Effector memory CD4-positive, alpha-beta T cell (primary cell): ENCODE data around the gene TSPAN3.

Experiments
- DNase-seq, 3 donors: peaks; one replicate each; pipeline ENCODE4 v3.0.0-alpha.2; 2020
- H3K27ac ChIP-seq: 2 replicates; pipeline ENCODE4 v1.7.0; 2013; ENCODE audit warnings: mild to moderate bottlenecking, low read length, moderate library complexity; ENCODE audit not compliant: insufficient read depth, poor library complexity, severe bottlenecking
- H3K27me3 ChIP-seq: replicated peaks from 2 replicates; pipeline ENCODE4 v1.7.0; 2013; ENCODE audit warnings: mild to moderate bottlenecking, low read length; ENCODE audit not compliant: insufficient read depth, control insufficient read depth, poor library complexity, severe bottlenecking
- H3K36me3 ChIP-seq: 2 replicates; pipeline ENCODE4 v1.7.0; 2013; ENCODE audit warnings: mild to moderate bottlenecking, low read length, moderate library complexity; ENCODE audit not compliant: control insufficient read depth, insufficient read depth
- H3K4me1 ChIP-seq: 2 replicates; pipeline ENCODE4 v1.7.0; 2013; ENCODE audit warnings: low read length, mild to moderate bottlenecking; ENCODE audit not compliant: control insufficient read depth, insufficient read depth, poor library complexity, severe bottlenecking
- H3K4me3 ChIP-seq: 2 replicates; pipeline ENCODE4 v1.7.0; 2013; ENCODE audit warnings: low read length, low read depth, mild to moderate bottlenecking; ENCODE audit not compliant: insufficient read depth, poor library complexity, severe bottlenecking
- H3K9me3 ChIP-seq: 2 replicates; pipeline ENCODE4 v1.7.0; 2013; ENCODE audit warnings: mild to moderate bottlenecking, low read length, moderate library complexity; ENCODE audit not compliant: control insufficient read depth

Gene TSPAN3

GRCh38 chr15:77035999-77036471 lies 34.9 kb downstream of the TSPAN3 start:
- H3K27ac ChIP-seq = peak overlapping the region; percentile 18
- no peak for DNase-seq

DNA sequence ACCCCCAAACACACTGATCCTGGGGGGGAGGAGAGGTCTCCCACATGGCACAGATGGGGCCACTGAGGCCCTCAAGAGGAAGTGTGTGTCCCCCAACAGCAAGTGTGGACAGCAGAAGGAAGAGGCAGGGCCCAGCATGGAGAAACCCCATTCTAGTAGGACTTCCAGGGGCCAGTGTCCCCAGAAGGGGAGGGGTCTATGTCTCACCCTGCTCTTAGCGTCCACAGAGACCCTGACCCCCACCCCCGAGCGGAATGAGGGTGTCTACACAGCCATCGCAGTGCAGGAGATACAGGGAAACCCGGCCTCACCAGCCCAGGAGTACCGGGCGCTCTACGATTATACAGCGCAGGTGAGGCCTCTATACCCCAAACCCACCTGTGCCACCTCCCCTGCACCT lies 35.3 kb downstream of the TSPAN3 start:
- Histone ChIP-seq H3K4me3 (no peak overlapping the region), H3K9me3 (no peaks in the 10 kb centered on the region), H3K36me3 (peaks cover 60% of the 10 kb centered on the region), H3K27me3 (no peaks in the 10 kb centered on the region), H3K27ac (peak overlapping the region; percentile 18), H3K4me1 (no peaks in the 10 kb centered on the region)
- DNase-seq = no peak

More at GRCh38 chr15:77035999-77036471, 34.9 kb downstream of the TSPAN3 start:
- Histone ChIP-seq H3K27me3 (no peaks in the 10 kb centered on the region), H3K4me3 (no peak overlapping the region), H3K9me3 (no peaks in the 10 kb centered on the region), H3K4me1 (no peaks in the 10 kb centered on the region), H3K36me3 (peaks cover 55% of the 10 kb centered on the region)

DNA sequence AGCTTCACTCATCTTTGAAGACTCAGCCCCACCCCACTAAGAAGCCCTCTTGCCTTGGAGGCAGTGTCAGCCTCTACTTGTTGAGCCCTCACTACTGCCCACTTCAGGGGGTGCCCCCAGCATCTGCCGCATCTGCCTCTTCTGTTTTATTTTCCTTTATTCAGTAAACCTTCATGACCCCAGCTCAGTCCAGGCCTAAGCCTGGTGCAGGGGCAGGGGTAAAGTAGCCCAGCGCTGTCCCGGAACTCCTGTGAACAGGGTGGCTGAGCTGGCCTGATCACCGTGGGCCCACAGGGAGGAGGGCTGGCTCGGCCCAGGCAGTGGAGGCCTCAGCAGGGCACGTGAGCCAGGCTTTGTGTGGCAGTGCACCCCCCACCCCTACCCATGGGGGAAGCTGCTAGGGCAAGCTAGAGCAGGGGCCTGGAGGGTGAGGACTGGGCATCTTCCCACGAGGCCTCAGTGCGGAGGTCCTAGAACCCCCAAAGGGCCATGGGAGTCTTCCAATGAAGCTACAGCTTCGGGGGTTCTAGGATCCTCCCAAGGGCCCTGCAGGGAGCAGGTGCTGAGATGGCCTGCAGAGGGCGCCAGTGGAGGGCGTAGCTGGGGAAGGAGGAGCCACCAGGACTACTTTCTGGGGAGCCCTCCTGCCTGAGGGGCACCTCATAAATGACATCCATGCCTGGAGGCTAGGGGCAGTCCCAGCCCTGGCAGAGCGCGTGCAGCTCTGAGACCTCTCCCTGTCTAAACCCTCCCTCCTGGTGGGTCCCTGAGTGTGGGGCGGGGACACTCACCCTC lies 36.0 kb downstream of the TSPAN3 start:
- DNase-seq = no peak
- Histone ChIP-seq H3K9me3 (no peaks in the 10 kb centered on the region), H3K4me1 (no peaks in the 10 kb centered on the region), H3K36me3 (peaks cover 67% of the 10 kb centered on the region), H3K4me3 (no peak overlapping the region), H3K27me3 (no peaks in the 10 kb centered on the region), H3K27ac (peak overlapping the region; percentile 1)

GRCh38 chr15:77033729-77034671 lies 36.9 kb downstream of the TSPAN3 start:
- no peaks in the 10 kb centered on the region for H3K4me1 ChIP-seq
- peaks cover 76% of the 10 kb centered on the region for H3K36me3 ChIP-seq
- no peak for DNase-seq
- no peaks in the 10 kb centered on the region for H3K9me3 ChIP-seq
- H3K27ac ChIP-seq = peak overlapping the region; percentile 1
- H3K27me3 ChIP-seq = no peaks in the 10 kb centered on the region
- no peak overlapping the region for H3K4me3 ChIP-seq

DNA sequence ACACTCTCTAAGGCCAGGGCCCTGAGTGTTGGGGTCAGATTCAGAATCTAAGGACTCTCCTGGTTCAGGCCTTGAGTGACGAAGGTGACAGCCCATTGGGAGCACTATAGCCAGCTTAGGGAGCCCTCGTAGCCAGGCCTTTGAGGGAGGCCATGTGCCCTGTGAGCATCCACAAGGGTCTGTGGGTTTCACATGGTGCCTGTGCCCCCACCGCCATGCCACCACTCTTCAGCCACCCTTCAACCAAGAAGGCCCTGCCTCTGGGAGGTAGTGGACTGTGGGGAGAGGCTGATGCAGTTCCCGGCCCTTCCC lies 37.5 kb downstream of the TSPAN3 start:
- Histone ChIP-seq H3K36me3 (peaks cover 82% of the 10 kb centered on the region), H3K27ac (no peak overlapping the region)
- no peak for DNase-seq

GRCh38 chr15:77032647-77033416 lies 38.1 kb downstream of the TSPAN3 start:
- Histone ChIP-seq H3K36me3 (peaks cover 86% of the 10 kb centered on the region), H3K27ac (peak overlapping the region; percentile 9), H3K4me3 (no peak overlapping the region), H3K9me3 (no peaks in the 10 kb centered on the region), H3K27me3 (no peaks in the 10 kb centered on the region), H3K4me1 (no peaks in the 10 kb centered on the region)
- no peak for DNase-seq

More for the DNA sequence above, 37.5 kb downstream of the TSPAN3 start:
- H3K27me3 ChIP-seq = no peaks in the 10 kb centered on the region
- no peaks in the 10 kb centered on the region for H3K4me1 ChIP-seq
- no peaks in the 10 kb centered on the region for H3K9me3 ChIP-seq
- H3K4me3 ChIP-seq = no peak overlapping the region

DNA sequence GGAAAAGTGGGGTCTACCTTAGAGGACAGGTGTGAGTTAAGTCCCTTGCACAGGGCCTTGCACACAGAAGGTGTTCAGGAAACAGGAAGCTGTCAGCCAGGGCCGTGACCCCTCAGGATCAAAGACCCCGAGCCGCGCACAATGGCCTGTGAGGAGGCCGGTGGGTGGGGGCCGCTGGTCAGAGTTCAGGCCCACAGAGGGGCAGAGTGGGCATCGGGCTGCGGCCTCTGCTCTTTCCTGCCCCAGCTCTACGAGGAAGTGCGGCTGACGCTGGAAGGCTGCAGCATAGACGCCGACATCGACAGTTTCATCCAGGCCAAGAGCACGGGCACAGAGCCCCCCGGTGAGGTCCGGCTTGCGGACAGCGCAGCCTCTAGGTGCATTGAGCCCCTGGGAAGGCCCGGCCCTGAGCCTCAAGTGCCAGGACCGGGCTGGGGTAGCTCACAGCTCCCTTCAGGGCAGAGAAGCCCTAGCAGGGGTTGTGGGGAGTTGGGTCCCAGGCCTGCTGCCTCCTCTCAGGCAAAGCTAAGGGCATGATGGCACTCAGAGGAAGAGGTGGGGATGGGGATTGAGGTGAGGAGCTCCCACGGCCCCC lies 38.8 kb downstream of the TSPAN3 start:
- no peaks in the 10 kb centered on the region for H3K27me3 ChIP-seq

DNA sequence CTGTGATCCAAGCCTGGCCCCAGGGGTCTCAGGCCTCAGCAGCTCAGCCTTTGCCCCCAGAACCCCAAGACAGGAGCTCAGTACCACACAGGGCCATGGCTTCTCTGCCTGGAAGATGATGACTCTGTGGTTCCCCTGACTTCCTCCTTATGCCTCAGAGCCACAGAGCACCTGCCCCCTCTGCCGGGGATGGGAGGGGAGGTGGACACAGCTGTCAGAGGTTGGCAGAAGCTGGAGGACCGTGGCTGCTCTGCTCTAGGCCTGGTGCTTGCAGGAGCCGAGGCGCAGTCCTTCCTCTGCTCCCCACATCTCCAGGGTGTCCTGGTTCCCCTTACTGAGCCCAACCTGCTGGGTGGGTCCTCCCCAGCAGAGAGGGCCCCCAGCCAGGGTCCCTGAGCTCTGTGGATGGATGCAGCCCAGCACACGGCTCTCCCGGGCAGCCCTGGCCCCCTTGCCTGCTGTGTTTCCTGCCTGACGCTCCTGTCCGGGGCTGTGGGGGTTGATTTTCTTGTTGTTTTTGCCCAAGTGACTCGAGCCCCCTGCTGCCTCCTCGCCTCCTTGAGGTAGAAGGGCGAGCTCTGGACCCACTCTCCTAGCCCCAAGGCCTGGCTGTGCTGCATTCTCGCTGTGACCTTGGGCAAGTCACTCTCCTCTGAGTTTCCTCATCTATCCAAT lies 39.4 kb downstream of the TSPAN3 start:
- Histone ChIP-seq H3K27ac (peak overlapping the region; percentile 16), H3K36me3 (peaks cover 78% of the 10 kb centered on the region), H3K4me1 (no peaks in the 10 kb centered on the region), H3K4me3 (no peak overlapping the region), H3K27me3 (no peaks in the 10 kb centered on the region), H3K9me3 (no peaks in the 10 kb centered on the region)
- DNase-seq = no peak

More for the DNA sequence above, 38.8 kb downstream of the TSPAN3 start:
- H3K4me3 ChIP-seq = no peak overlapping the region
- no peak for DNase-seq
- peaks cover 85% of the 10 kb centered on the region for H3K36me3 ChIP-seq
- H3K9me3 ChIP-seq = no peaks in the 10 kb centered on the region
- no peaks in the 10 kb centered on the region for H3K4me1 ChIP-seq
- peak overlapping the region; percentile 9 for H3K27ac ChIP-seq

DNA sequence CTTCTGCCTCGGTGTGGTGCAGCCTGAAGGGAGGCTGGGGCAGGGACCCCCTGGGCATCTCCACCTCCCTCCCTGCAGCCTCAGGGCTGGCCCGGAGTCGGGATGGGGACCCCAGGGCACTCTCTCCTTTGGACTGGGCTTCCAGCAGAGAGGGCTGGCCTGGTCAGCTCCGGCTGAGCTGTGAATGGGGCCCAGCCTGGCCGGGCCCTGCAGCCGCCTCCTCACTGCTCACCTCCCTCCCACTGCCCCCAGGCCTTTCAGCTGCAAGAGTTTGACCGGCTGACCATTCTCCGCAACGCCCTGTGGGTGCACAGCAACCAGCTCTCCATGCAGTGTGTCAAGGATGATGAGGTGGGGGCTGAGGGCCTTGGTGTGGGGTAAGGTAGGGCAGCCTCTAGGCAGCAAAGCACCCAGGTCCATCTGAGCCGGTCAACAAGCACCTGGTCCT lies 40.0 kb downstream of the TSPAN3 start:
- Histone ChIP-seq H3K4me3 (no peak overlapping the region), H3K36me3 (peaks cover 76% of the 10 kb centered on the region), H3K27me3 (no peaks in the 10 kb centered on the region), H3K27ac (peak overlapping the region; percentile 16), H3K4me1 (no peaks in the 10 kb centered on the region), H3K9me3 (no peaks in the 10 kb centered on the region)
- DNase-seq = no peak
